Measurements from ENCODE around the gene MRRF.
A peak's percentile ranks its signal among the peaks of the same experiment; 100 is the strongest.

The MRRF gene

DNA sequence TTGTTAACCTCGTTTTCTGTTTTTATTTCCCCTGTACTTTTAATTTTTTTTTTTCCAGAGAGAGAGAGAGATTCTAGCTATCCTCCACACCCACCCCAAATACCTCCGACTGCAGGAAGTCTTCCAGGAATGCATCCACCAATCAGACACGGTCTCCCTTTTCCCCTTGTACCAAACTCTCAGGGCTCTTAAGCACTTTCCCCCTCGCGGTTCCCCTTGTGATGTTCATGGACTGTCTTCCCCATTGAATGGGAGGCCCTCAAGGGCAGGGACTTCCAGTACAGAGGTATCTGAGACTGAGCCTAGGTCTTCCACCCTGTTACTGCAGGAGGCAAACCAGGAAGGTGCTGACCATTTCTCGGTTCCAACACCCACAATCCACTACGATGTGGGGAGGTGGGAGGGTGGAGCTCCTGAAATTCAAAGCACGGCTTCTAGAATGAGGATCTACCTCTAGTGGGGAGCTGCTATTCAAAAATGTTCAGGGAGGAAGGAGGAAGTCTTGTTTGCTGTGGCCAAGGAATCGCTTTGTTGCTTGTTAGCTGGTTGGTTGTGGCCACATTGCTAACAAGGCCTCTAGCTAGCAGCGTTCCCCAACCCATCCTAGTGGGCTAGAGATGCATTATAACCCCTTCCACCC is 68.6 kb downstream of the MRRF start:
- no peak for DNase-seq

DNA sequence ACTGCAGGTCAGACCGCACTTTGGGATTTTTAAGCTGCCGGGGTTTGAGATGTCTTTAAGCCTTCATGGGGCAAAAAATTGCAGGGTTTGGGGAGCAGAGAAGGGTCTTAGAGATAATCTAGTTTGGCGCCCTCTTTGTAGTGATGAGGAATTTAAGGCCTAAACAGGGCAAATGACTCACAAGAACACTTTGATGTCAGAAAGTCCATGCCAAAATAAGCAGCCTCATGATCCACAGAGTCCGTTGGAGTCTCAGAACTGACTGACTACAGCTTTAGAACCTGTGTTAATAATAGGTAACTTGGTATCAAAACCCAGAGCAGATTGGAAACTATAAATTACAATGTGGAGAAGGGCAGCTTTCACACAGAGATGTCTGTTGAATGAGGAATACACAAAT is 70.2 kb downstream of the MRRF start:
- DNase-seq: peak; percentile 7

DNA sequence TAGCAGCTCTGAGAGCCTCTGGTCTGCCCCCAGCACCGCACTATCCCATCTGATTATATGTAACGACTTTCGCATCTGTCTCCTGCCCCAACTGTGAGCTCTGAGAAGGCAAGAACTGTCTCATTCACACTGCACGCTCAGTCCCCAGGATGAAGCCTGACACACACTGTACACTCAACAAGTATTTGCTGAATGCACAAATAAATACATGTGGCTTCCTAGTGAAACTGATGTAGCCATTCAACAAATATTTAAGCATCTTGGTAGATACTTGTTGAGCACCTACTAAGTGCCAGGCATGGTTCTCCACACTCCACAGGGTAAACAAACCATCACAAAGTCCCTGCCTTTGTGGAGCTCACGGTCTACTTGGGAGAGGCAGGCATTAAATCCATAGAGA is 71.5 kb downstream of the MRRF start:
- no peak for DNase-seq

DNA sequence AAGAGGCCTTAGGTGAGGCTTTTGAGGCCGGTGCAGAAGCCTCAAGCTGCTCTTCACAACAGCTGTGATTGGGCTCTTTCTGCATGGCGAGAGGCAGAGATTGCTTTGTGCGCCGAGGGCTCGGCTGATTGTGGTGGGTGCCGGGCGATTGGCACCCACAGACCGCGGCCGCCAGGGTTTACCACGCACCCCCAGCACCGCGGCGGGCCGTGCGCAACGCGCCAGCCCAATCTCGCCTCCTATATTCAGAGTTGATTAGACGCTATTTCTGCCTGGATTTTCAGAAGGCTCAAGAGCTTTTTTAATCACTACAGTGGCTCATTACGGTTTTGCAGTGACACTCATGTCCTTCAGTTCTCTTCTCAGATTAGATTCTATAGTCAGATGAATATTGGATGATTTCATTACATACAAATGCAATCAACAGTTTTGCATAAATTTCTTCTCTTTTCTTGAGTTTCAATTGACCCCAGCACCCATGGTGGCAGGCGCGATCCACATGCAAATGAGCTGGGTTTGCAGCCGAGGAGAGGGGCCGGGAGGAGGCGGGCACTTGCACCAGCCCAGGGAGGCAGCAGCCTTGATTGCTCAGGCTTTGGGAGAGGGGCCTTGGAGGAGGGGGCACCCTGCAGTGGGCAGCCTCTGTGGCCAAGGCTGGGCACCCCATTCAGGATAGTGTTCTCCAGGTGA is 72.3 kb downstream of the MRRF start:
- no peak for DNase-seq

DNA sequence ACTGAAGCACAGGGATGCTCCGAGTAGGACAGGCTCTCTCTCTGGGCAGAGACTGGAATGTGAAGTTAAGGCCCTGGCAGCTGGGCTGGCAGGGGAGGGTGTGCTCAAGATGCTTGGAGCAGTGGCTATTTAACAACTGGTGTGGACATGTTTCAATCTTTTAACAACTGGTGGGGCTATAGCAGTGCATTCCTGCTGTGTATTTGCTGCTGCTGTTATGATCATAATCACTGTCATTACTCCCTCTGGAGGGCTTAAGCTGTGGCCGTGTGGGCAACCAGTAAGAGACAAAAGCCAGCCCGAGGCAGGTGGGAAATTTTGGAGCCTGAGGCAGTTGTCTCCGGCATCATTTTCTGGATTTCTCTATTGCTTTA is 72.9 kb downstream of the MRRF start:
- DNase-seq: no peak

DNA sequence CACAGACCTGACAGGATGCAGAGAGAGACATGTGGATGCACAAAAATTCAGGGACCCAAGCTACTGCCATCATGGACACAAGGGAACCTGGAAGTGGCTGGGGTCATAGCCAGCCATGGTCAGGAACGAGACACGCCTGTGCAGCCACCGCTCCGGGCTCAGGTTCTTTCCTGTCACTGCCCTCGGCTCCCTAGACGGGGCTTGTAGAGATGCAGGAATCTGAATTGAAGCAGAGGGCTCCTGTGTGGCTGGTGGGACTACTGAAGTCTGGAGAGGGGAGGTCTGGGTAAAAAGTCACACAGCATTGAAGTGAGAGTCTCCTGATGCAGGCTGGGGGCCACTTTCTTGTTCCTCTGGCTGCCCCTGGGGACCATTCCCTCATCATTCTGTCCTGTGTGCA is 73.9 kb downstream of the MRRF start:
- no peak for DNase-seq

DNA sequence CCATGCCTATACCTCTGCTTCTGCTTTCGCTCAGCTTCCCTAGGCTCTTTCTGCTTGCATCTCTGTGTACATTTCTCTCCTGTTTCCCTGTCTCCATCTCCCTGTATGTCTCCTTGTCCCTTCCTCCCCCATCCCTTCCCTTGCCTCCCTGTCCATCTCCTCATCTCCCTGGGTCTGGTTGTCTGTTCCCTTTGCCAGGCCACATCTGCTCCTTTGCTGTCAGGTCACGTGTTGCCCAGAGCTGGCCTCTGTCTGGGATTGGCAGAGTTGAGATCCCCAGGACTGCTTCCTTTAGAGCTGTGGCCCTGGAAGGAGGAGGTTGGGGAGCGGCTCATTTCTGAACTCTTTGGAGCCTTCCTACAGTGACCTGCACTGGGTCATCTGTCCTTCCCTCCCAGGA is 74.3 kb downstream of the MRRF start:
- no peak for DNase-seq

DNA sequence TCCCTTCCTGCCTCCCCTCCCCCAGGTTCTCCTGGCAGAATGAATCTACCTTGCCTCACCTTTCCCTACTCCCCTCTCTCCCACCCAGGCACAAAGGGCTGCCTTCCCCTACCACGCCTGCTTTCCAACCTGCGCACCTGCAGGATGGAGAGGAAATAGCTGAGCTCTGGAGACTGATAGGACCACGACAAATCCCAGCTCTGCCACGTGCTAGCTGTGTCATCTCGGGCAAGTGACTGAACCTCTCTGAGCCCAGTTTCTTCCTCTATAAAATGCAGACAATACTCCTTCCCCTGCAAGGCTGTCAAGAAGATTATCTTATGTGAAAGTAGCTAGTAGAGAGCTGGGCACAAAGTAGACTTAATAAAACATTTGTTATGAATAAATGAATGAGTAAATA is 74.9 kb downstream of the MRRF start:
- no peak for DNase-seq

DNA sequence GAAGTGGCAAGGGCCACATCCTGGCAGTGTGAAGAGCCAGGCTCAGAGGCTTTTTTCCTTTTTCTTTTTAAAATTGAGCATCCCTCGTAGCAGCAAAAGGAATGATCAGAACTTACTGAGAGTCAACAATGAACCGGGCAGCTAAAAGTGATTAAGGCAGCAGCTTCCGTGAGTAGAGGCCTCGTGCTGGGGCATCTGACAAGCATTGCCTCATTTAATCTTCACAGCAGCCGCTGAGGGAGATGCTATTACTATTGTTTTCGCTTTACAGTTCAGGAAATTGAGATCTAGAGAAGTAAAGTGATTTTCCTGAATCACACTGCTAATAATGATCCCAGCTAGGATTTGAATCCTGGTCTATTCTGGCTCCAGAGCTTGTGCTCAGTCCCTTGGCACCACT is 75.5 kb downstream of the MRRF start:
- DNase-seq: no peak

DNA sequence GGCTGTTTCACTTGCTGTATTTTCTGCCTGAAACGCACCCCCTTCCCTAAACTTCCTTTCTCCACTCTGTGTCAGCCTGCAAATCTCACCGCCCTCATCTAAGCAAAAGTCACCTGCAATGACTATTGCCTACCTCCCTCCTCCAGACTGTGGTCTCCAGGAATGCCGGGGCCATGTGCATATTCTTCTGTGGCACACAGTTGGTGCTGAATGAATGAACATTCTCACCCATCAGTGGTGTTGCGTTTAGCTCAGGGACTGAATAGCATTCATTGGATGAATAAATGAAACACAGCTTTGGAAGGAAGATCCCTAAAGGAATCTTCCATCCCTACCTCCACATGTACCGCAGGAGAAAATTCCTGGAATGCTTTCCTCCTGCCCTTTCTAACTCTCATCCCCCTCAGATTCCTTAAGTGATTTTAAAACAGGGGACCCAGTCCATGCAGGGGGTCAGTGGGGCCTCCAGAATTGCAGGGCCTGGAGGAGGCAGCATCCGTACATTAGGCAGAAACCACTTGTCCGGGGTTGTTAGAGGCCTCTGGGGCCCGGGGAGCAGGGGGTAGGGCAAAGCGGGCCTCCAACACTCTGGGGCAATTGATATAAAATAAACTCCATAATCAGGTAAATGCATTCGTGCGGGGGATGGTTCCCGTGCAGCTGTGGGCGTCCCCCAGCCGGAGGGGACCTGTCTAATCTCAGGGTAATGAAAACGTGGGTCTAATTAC is 77.8 kb downstream of the MRRF start:
- no peak for DNase-seq

DNA sequence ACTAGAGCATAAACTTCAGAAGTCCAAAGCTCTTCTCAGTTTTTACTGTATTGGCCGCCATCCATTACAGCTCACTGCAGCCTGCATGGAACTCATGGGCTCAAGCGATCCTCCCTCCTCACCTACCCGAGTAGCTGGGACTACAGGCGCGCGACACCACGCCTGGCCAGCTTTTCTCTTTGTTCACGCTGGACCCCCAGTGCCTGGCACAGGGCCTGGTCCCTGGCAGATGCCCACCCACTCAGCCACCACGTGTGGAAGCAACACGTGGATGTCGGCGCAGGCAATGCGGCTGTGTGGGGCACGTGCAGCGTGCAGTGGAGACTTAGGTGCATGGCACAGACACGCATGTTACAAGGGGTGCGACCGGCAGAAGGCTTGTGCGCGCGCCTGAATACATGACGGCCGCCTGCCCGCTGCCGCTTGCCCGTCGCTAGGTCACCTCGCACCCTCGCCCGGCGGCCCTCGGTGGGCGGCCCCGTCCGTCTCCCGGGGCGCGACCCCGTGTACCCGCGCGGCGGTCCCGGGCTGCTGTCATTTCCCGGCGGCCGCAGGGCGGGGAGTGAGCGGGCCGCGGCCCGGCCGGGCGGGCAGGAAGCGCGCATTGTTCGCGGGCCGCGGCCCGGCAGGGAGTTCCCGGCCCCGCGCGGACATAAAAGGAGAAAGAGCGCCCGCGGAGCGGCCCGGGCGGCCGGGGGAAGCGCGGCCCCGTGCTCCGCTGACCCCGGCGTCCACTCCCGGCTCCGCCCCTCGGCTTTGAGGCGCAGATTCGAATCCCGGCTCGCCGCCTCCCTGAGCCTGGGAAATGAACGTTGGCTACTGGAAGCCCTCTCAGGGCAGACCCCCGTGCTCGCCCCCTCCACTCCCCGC is 82.0 kb downstream of the MRRF start:
- DNase-seq: peak; percentile 27

DNA sequence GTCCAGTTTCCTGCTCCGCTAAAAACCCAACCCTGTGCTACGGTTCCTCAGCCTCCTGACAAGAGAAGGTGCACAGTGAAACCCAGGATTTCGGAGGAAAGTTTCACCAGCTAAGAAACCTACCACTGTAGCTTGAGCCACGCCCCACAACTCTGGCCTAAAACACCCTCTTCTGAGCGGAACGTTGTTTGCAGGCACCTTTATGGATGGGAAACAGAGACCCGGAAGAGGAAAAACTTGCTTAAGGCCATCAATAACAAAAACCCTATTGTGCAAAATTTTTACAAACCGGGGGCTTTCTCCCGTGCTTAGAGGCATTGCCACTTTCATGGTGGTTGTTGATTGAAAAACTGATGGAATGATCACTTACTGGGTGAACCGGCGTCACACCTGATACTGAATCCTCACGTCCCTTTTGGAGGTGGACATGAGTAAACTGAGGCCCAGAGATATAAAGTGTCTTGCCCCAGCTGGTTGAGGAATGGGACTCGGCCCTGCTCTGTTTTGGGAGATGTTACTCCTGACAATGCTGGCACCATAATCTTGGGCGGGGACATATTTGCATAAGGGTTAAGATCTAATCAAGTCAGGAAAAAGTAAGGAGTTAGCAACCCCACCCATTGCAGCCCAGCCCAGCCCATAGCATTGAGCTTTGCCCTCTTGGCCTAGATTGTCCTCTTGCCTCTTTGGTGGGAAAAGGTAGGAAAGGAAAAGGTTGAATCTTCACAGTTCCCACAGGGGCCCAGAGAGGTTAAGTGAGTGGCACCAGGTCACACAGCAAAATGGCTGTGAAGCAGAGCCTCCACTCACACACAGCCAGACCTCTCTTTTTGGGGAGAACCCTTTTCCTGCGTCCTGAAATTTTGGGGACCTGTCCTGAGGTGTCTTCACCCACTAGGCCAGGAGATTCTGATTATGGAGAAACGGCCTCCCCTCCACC is 82.9 kb downstream of the MRRF start:
- peak; percentile 10 for DNase-seq

DNA sequence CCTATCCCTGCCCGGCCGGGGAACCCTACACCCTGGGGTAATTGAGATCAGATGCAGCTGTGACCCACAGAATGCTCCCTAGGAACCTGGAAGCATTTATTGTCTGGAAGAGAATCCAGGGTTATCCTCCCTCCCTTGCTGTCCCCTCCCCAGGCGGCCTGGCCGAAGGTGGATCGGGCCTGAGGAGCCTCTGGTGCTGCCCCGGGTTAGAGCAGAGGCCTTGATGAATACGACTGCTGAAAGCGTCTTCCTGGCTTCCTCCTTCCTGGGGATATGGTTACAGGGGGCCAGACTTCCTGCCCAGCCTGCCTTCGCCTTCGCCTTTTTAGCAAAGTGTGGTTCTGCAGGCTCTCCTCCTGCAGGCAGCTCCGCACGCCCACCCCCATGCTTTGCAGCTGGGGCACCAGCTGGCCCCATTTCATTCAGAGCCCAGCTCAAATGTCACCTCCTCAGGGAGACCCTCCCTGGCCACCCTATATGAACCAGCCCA is 83.7 kb downstream of the MRRF start:
- DNase-seq: no peak

DNA sequence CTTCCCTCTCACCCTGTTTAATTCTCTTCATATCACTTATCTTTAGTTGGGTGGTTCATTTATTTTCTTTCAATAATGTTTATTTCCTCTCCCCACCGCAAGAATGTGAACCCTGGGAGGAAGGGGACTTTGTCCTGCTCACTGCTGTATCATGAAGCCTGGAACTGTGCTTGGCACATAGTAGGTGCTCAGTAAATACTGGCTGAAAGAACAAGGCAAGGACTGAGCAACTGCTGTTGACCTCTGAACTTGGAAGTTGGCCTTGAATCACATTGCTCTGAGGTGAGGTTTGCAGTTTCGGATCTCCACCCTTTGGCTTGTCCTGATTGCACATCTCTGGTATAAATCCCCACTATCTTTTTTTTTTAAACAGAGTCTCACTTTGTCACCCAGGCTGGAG is 84.1 kb downstream of the MRRF start:
- no peak for DNase-seq

DNA sequence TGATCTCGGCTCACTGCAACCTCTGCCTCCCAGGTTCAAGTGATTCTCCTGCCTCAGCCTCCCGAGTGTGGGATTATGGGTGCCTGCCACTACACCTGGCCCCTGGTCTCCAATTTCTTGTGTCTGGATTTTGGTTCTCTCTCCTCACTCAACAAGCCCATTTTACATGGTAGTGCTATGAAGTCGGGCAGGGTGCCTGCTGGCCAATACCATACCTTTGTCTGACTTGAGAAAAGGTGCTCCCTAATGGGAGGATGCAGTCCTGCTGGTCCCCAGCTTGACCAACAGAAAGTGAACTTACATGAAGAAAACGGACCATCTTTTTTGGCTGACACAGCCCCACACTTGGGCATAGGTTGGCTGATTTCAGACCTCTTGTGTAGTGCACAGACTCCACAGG is 84.5 kb downstream of the MRRF start:
- DNase-seq: no peak

DNA sequence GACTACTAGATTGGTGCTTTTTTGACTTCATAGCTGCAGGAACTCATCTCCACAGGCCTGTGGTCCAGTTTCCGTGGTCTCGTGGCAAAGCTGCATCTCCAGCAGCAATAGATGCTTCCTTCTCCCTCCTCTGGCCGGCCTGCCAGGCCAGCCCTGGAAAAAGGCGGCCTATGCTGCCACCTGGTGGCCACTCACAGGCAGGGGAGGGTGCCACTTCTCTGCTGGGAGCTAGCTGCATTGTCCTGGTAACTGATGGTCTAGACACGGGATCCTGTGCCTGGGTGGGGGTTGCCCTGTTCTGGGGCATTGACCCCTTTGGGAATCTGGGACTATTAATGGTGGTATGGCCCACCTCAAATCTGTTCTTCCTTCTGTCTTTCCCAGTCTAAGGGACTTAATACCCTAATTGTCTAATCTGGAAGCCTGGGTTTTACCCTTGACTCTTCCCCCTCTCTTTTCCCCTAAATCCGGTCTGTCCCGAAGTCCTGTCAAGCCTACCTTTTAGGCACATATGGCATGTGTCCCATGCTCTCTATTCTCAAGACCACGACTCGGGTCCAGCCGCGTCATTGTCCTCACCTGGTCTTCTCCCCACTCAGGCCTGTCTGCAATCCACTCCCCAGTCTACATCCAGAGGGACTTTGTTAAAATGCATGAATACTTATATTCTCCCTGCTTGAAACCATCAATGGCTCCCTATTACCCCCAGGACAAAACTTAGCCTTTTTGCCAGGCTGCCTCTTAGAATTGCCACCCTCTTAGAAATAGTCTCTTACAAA is 86.1 kb downstream of the MRRF start:
- peak; percentile 67 for DNase-seq

DNA sequence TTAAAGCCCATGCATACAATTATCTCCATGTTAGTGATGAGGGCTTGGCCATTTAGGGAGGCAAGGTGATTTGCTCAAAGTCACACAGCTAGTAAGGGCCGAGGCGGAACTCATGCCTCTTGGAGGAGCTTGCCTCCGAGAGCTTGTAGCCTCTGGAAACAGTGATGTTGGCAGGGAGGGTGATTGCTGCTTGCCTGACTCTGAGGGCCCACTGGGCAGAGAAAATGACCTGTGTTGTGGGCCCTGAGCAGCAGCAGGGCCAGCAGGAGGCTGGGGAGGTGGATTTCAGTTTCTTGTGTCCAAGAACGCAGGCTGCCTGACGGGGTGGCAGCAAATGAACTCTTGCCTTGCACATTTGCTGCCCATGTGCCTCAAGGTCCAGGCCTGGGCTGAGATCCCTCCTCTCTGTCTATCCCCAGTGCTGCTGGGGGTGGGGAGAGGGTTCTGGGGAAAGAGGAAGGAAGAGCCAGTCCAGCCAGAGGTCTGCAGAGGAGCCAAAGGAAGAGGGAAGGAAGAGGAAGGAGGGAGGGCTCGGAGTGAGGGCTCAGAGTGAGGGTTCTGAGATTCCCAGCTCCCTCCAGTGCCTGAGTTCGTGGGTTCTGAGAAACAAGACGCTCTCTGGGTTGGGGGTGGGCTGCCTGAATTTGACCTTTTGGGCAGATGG is 90.0 kb downstream of the MRRF start:
- no peak for DNase-seq

DNA sequence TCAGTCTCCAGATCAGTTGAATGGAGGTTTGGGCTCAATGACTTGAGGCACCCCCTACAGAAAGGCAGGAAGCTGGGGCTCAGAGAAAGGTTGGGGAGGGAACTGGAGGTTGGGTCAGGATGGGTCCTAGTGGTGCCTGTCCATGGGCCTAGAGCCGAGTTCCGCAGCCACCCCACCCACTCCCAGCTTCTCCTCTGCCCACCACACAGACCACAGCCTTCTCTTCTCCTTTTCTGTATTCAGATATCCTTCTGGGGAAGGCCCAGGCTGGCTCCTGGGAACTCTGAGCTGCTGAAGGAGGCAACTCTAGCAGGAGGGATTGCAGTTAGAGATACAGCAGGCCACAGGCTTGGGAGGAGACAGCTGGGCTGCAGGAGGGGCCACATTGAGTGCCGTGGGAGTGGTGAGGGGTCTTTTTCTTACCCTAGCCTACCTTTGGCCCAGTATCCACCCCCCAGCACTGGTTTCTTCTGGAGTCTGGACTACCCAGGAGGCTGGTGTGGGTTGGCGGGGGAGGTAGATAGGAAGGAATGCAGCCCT is 90.7 kb downstream of the MRRF start:
- no peak for DNase-seq

DNA sequence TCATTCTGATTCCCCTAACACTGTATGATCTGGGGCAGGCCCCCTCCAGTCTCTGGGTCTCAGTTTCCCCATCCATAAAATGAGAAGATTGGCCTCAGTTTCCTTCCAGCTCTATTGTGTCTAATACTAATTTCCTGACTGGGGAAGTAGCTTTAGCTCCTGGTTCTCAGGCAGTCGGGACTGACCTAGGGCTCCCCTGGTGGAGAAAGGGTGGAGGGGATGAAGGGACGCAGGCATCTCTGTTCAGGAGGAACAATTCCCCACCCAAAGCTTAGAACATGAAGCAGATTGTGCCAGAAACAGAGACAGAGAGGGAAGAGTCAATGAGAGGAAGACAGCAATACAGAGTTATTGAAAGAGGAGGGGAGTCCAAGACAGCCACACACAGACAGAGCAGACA is 91.9 kb downstream of the MRRF start:
- DNase-seq: no peak

DNA sequence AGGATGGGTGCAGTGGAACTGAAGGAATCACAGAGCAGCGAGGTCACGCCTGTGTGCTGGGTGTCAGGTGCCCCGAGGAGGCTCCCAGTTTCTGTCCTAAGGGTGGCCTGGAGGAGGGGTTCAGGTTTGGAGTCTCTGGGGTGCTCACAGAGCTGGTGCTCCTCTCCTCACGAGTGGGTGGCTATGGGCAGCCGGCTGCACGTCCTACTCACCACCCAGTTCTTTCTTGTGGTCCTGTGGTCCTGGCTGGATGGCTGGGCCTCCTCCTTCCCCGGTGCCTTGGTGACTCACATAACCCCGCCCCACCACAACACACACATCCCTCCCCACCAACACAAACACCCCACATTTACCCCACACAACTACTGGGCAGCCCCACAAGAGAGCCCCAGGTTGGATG is 96.2 kb downstream of the MRRF start:
- peak; percentile 26 for DNase-seq
